K562 (cell line): ENCODE data around the gene MAML3.

Experiments
- CHD4 ChIP-seq: fragments of 200-600 bp; sonication (generic); IDR thresholded peaks from 3 replicates; pipeline ENCODE4 v1.6.1; 2012; ENCODE audit warnings: low read depth, mild to moderate bottlenecking, mixed read lengths, low read length, inconsistent platforms; ENCODE audit not compliant: insufficient read depth, insufficient replicate concordance, poor library complexity, severe bottlenecking
- DMBX1 ChIP-seq: fragments of 250-450 bp; sonication (Bioruptor Pico); IDR thresholded peaks from 2 replicates; pipeline ENCODE4 v1.8.0; 2022; ENCODE audit warnings: inconsistent platforms, mild to moderate bottlenecking, moderate library complexity, borderline replicate concordance
- HEY1 ChIP-seq: fragments of 250-450 bp; sonication (Bioruptor Pico); IDR thresholded peaks from 2 replicates; pipeline ENCODE4 v1.5.0; 2020; ENCODE audit warnings: mild to moderate bottlenecking, moderate library complexity, borderline replicate concordance
- JUND ChIP-seq, 2 experiments: IDR thresholded peaks; 2 replicates in 1 of 2; 3 replicates in 1 of 2; pipeline ENCODE4 v1.6.1; 2011; ENCODE audit warnings: borderline replicate concordance in 2 of 2, low read depth in 2 of 2, low read length in 2 of 2, improper control_type of control experiment in 1 of 2, missing biosample characterization in 1 of 2, missing genetic modification characterization in 1 of 2, missing genetic modification reagents in 1 of 2
- MAZ ChIP-seq, 2 experiments: fragments of 450-650 bp in 1 of 2; sonication (generic) in 1 of 2; formaldehyde crosslinking; IDR thresholded peaks in 1 of 2; conservative IDR thresholded peaks in 1 of 2; 2 replicates each; pipeline versions ENCODE4 v1.4.0 to v1.5.0; 2020; ENCODE audit warnings: mild to moderate bottlenecking in 1 of 2, missing genetic modification reagents in 1 of 2
- POLR2A ChIP-seq: fragments of 450-650 bp; conservative IDR thresholded peaks from 2 replicates; pipeline ENCODE4 v1.6.1; 2016
- POLR2AphosphoS2 ChIP-seq: IDR thresholded peaks from 2 replicates; pipeline ENCODE4 v1.6.1; 2012; ENCODE audit warnings: low read length, improper control_type of control experiment
- POLR2AphosphoS5 ChIP-seq: IDR thresholded peaks from 2 replicates; pipeline ENCODE4 v1.6.1; 2011; ENCODE audit warnings: mild to moderate bottlenecking, low read depth, low read length, moderate library complexity; ENCODE audit not compliant: control insufficient read depth, insufficient read depth
- RFX5 ChIP-seq: IDR thresholded peaks from 2 replicates; pipeline ENCODE4 v1.6.1; 2011; ENCODE audit warnings: low read depth, mild to moderate bottlenecking, improper control_type of control experiment, low read length
- TARDBP ChIP-seq: fragments of 450-650 bp; IDR thresholded peaks from 2 replicates; pipeline ENCODE4 v1.6.1; 2016
- YY1 ChIP-seq, 3 experiments: IDR thresholded peaks; 2 replicates each; pipeline ENCODE4 v1.6.1; 2011; ENCODE audit warnings: low read length in 2 of 3, mild to moderate bottlenecking in 2 of 3, moderate library complexity in 2 of 3, borderline replicate concordance in 1 of 3, control low read depth in 1 of 3, low read depth in 1 of 3; ENCODE audit not compliant: insufficient read depth in 3 of 3, insufficient replicate concordance in 2 of 3, control insufficient read depth in 1 of 3, insufficient read length in 1 of 3; ENCODE audit errors: extremely low read depth in 1 of 3
- TF ChIP-seq, protein P1 (sequence below), 3 experiments: IDR thresholded peaks in 2 of 3; conservative IDR thresholded peaks in 1 of 3; 2 replicates each; pipeline ENCODE4 v1.5.1; 2011 to 2012; ENCODE audit warnings: low read length in 3 of 3, mild to moderate bottlenecking in 3 of 3, control low read depth in 2 of 3, improper control_type of control experiment in 1 of 3, inconsistent platforms in 1 of 3, low read depth in 1 of 3, mixed read lengths in 1 of 3, moderate library complexity in 1 of 3; ENCODE audit not compliant: insufficient read depth in 2 of 3
- TF ChIP-seq, protein P2 (sequence below), 2 experiments: fragments of 450-650 bp in 1 of 2; IDR thresholded peaks; 2 replicates each; pipeline ENCODE4 v1.6.1; 2011 to 2017; ENCODE audit warnings: low read depth in 2 of 2, antibody characterized with exemption in 1 of 2, borderline replicate concordance in 1 of 2, low read length in 1 of 2, mild to moderate bottlenecking in 1 of 2, mixed read lengths in 1 of 2; ENCODE audit not compliant: control insufficient read depth in 1 of 2
- TF ChIP-seq, protein P3 (sequence below): fragments of 450-650 bp; IDR thresholded peaks from 2 replicates; pipeline ENCODE4 v1.7.1; 2018; ENCODE audit warnings: mild to moderate bottlenecking, low read depth; ENCODE audit not compliant: partially characterized antibody

DNA sequence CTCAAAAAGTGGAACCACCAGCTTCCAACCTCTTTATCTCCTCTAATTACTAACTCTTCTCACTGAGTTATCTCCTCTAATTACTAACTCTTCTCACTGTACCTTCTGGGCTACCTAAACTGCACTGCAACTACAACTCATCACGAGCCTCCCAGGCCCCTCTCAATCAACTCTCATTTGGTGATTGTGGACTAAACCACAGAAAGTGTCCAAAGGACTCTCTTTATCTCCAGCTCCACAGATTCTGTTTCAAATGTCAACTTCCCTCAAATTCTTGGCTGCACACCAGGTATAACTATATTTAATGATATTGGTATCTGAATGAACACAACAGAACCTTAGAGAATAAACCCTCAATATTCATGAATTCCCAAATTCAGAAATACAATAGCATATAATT, 182.9 kb downstream of the MAML3 start:
- TF ChIP-seq POLR2A = no peak
- no peak for TF ChIP-seq POLR2AphosphoS2
- TF ChIP-seq, protein P1, sequence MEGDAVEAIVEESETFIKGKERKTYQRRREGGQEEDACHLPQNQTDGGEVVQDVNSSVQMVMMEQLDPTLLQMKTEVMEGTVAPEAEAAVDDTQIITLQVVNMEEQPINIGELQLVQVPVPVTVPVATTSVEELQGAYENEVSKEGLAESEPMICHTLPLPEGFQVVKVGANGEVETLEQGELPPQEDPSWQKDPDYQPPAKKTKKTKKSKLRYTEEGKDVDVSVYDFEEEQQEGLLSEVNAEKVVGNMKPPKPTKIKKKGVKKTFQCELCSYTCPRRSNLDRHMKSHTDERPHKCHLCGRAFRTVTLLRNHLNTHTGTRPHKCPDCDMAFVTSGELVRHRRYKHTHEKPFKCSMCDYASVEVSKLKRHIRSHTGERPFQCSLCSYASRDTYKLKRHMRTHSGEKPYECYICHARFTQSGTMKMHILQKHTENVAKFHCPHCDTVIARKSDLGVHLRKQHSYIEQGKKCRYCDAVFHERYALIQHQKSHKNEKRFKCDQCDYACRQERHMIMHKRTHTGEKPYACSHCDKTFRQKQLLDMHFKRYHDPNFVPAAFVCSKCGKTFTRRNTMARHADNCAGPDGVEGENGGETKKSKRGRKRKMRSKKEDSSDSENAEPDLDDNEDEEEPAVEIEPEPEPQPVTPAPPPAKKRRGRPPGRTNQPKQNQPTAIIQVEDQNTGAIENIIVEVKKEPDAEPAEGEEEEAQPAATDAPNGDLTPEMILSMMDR (IDR thresholded peaks at IDR 0.05 in 2 of 3, conservative IDR thresholded peaks at IDR 0.05 in 1 of 3; ENCODE audit: insufficient read depth in 2 of 3, low read depth in 1 of 3, low read length in 3 of 3) = no peak
- TF ChIP-seq POLR2AphosphoS5 = no peak
- no peak for TF ChIP-seq RFX5
- no peak for TF ChIP-seq JUND (IDR thresholded peaks at IDR 0.05; ENCODE audit: borderline replicate concordance, low read depth, low read length)
- TF ChIP-seq JUND (tag; IDR thresholded peaks at IDR 0.05; ENCODE audit: borderline replicate concordance, low read depth, low read length) = no peak
- no peak for TF ChIP-seq CHD4
- TF ChIP-seq, protein P2, sequence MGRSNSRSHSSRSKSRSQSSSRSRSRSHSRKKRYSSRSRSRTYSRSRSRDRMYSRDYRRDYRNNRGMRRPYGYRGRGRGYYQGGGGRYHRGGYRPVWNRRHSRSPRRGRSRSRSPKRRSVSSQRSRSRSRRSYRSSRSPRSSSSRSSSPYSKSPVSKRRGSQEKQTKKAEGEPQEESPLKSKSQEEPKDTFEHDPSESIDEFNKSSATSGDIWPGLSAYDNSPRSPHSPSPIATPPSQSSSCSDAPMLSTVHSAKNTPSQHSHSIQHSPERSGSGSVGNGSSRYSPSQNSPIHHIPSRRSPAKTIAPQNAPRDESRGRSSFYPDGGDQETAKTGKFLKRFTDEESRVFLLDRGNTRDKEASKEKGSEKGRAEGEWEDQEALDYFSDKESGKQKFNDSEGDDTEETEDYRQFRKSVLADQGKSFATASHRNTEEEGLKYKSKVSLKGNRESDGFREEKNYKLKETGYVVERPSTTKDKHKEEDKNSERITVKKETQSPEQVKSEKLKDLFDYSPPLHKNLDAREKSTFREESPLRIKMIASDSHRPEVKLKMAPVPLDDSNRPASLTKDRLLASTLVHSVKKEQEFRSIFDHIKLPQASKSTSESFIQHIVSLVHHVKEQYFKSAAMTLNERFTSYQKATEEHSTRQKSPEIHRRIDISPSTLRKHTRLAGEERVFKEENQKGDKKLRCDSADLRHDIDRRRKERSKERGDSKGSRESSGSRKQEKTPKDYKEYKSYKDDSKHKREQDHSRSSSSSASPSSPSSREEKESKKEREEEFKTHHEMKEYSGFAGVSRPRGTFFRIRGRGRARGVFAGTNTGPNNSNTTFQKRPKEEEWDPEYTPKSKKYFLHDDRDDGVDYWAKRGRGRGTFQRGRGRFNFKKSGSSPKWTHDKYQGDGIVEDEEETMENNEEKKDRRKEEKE (IDR thresholded peaks at IDR 0.05; ENCODE audit: borderline replicate concordance in 1 of 2, control insufficient read depth in 1 of 2, low read depth in 2 of 2, low read length in 1 of 2) = no peak
- TF ChIP-seq TARDBP = no peak
- TF ChIP-seq YY1 (IDR thresholded peaks at IDR 0.05; ENCODE audit: borderline replicate concordance in 1 of 3, control insufficient read depth in 1 of 3, extremely low read depth in 1 of 3, insufficient read depth in 3 of 3, insufficient read length in 1 of 3, insufficient replicate concordance in 2 of 3, low read depth in 1 of 3, low read length in 2 of 3) = no peak
- TF ChIP-seq DMBX1 (CRISPR knock-in tag) = no peak
- TF ChIP-seq, protein P3, sequence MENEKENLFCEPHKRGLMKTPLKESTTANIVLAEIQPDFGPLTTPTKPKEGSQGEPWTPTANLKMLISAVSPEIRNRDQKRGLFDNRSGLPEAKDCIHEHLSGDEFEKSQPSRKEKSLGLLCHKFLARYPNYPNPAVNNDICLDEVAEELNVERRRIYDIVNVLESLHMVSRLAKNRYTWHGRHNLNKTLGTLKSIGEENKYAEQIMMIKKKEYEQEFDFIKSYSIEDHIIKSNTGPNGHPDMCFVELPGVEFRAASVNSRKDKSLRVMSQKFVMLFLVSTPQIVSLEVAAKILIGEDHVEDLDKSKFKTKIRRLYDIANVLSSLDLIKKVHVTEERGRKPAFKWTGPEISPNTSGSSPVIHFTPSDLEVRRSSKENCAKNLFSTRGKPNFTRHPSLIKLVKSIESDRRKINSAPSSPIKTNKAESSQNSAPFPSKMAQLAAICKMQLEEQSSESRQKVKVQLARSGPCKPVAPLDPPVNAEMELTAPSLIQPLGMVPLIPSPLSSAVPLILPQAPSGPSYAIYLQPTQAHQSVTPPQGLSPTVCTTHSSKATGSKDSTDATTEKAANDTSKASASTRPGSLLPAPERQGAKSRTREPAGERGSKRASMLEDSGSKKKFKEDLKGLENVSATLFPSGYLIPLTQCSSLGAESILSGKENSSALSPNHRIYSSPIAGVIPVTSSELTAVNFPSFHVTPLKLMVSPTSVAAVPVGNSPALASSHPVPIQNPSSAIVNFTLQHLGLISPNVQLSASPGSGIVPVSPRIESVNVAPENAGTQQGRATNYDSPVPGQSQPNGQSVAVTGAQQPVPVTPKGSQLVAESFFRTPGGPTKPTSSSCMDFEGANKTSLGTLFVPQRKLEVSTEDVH = no peak
- TF ChIP-seq HEY1 (CRISPR knock-in tag) = no peak
- no peak for TF ChIP-seq MAZ (CRISPR knock-in tag; conservative IDR thresholded peaks at IDR 0.05 in 1 of 2, IDR thresholded peaks at IDR 0.05 in 1 of 2)
